Measurements from ENCODE around the gene GRP. TPM values are rescaled to one million over a fixed set of nuclear protein-coding genes. Genes with fewer than 3 reads are reported as not detected.

Gene GRP
- total RNA-seq, 4 donors from 2014 or later, result not detected

DNA sequence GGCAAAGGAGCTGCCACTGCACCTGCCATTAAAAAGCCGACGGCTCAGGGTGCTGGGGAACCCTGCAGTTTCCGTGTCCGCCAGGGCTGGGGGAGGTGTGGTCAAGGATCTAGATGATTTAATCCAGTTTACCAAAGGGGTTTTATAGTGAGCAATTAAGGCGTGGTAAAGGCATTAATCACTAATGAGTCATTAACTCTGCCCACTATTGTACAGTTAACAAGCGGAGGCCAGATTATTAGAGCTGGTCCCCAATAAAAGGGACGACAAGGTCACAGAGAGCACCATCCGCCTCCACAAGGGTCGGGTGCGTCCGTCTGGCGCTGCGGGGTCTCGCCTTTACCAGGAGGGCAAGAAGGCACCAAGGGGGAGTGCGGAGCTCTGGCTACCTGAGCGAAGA, 43.7 kb downstream of the GRP start:
- no peak for DNase-seq (ENCODE audit: low spot score in 2 of 2)
- intact Hi-C loops (cut with DNase I; ENCODE audit: low total_unique reads), result no loop called here
- WGBS, 2 donors, result 20 to 23% methylated on average over 16 of the region's 16 CpGs
- no peak for TF ChIP-seq CTCF (IDR thresholded peaks at IDR 0.05)
- no peak overlapping the region for H3K4me3 ChIP-seq (ENCODE audit: low read depth, poor library complexity, severe bottlenecking)

GRCh38 chr18:59264121-59264571, 44.2 kb downstream of the GRP start:
- H3K4me3 ChIP-seq (ENCODE audit: low read depth, poor library complexity, severe bottlenecking), result no peak overlapping the region
- DNase-seq (ENCODE audit: low spot score in 2 of 2), result no peak
- 3 to 10% methylated on average over 17 of the region's 17 CpGs for WGBS, 2 donors
- intact Hi-C loops (cut with DNase I; ENCODE audit: low total_unique reads), result no loop called here
- TF ChIP-seq POLR2A (IDR thresholded peaks at IDR 0.05) (no peak), CTCF (IDR thresholded peaks at IDR 0.05) (no peak)

GRCh38 chr18:59264651-59265245, 44.8 kb downstream of the GRP start:
- H3K4me3 ChIP-seq (ENCODE audit: low read depth, poor library complexity, severe bottlenecking), result no peak overlapping the region
- TF ChIP-seq CTCF (IDR thresholded peaks at IDR 0.05), result no peak
- 8 to 13% methylated on average over 39 to 41 of the region's 41 CpGs for WGBS, 2 donors
- intact Hi-C loops (cut with DNase I; ENCODE audit: low total_unique reads), result no loop called here
- DNase-seq (ENCODE audit: low spot score in 2 of 2), result no peak

DNA sequence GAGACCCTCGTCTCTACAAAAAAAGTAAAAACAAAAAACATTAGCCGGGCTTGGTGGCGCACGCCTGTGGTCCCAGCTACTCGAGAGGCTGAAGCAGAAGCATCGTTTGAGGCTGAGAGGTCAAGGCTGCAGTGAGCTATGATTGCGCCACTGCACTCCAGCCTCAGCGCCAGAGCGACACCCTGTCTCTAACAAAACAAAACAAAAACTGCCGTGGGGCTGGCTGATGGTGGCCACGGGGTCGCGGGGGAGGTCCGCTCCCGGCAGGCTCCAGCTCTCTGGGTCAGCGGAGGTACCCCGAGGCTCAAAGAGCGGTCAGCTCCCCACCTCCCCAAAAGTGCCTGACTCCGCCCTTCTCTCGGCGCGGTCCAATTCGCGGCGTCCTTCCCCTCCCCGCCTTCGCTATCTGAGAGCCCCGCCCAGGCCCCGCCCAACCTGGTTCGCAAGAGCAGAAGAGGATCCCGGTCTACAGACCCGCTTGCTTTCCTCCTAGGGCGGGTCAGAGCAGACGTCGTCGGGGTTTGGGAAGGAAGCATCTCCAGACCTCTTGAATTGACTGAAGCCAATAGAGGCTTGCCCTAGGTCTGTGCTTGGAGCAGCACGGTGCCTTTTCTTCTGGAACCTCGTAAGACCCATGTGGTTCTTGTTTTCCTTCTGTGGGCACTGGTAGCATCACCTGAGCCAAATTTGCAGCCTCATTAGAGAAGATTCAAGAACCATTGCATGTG, 45.5 kb downstream of the GRP start:
- WGBS, 2 donors, result 6 to 8% methylated on average over 22 to 33 of the region's 38 CpGs
- intact Hi-C loops (cut with DNase I; ENCODE audit: low total_unique reads), result no loop called here
- no peak for DNase-seq (ENCODE audit: low spot score in 2 of 2)
- no peak overlapping the region for H3K4me3 ChIP-seq (ENCODE audit: low read depth, poor library complexity, severe bottlenecking)
- TF ChIP-seq CTCF (IDR thresholded peaks at IDR 0.05), result no peak
- TF ChIP-seq POLR2A (IDR thresholded peaks at IDR 0.05), result no peak

GRCh38 chr18:59265974-59266369, 46.0 kb downstream of the GRP start:
- TF ChIP-seq CTCF (IDR thresholded peaks at IDR 0.05), result no peak
- no peak for TF ChIP-seq POLR2A (IDR thresholded peaks at IDR 0.05)
- intact Hi-C loops (cut with DNase I; ENCODE audit: low total_unique reads), result no loop called here
- no peak for DNase-seq (ENCODE audit: low spot score in 2 of 2)
- H3K4me3 ChIP-seq (ENCODE audit: low read depth, poor library complexity, severe bottlenecking), result no peak overlapping the region
- WGBS, 2 donors, result 19 to 25% methylated on average over 12 of the region's 12 CpGs
